SH-SY5Y (cell line): ENCODE measurements around the gene ACADM.

ENCODE experiments used
- GATA2 ChIP-seq: IDR thresholded peaks from 2 replicates; pipeline ENCODE4 v1.6.1; 2011; ENCODE audit warnings: mild to moderate bottlenecking, low read depth, low read length
- GATA3 ChIP-seq: IDR thresholded peaks from 2 replicates; pipeline ENCODE4 v1.6.1; 2011; ENCODE audit warnings: low read depth, mild to moderate bottlenecking, low read length, moderate library complexity

DNA sequence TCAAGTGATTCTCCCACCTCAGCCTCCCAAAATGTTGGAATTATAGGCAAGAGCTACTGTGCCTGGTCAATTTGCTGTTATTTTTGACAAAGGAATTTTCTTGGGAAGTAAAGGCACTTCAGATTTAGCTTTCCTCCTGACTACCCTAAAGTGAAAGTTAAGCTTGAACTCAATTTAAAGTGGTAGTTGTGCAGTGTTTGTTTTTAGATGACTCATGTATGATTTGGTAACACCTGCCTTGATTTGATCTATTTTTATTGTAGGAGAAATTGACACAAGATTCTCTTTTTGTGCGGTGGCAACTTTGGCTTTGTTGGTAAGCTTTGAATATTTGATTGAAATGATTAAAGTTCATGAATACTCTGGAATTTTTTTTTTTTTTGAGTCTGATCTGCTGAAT is 66.5 kb downstream of the ACADM start:
- TF ChIP-seq GATA3 = no peak
- TF ChIP-seq GATA2 = no peak
